Central memory CD8-positive, alpha-beta T cell (primary cell): ENCODE data around the gene CACNA2D3.

Experiments used
- ATAC-seq: fragments of 150-1000 bp; cut with Tn5 transposase; replicated peaks from 2 replicates; pipeline ENCODE4 v1.10.0; 2022; ENCODE audit warnings: mild to moderate bottlenecking, moderate FRiP score, moderate number of reproducible peaks; ENCODE audit not compliant: poor library complexity, severe bottlenecking; ENCODE audit errors: extremely low read depth
- DNase-seq, 2 donors: peaks; one replicate each; pipeline ENCODE4 v3.0.0; 2021; ENCODE audit warnings: low spot score in 2 of 2
- H3K27ac Mint-ChIP-seq: one replicate; pipeline ENCODE4 v1.8.0; 2022; ENCODE audit warnings: low read depth, mild to moderate bottlenecking, moderate library complexity, mixed read lengths
- H3K27me3 Mint-ChIP-seq: one replicate; pipeline ENCODE4 v1.8.0; 2022; ENCODE audit warnings: mixed read lengths
- H3K36me3 Mint-ChIP-seq: one replicate; pipeline ENCODE4 v1.8.0; 2022; ENCODE audit warnings: mild to moderate bottlenecking, moderate library complexity, mixed read lengths; ENCODE audit not compliant: insufficient read depth
- H3K4me1 Mint-ChIP-seq: one replicate; pipeline ENCODE4 v1.8.0; 2022; ENCODE audit warnings: mixed read lengths
- H3K4me3 Mint-ChIP-seq: one replicate; pipeline ENCODE4 v1.8.0; 2022; ENCODE audit warnings: mild to moderate bottlenecking, moderate library complexity, mixed read lengths
- H3K9me3 Mint-ChIP-seq: one replicate; pipeline ENCODE4 v1.8.0; 2022; ENCODE audit warnings: mixed read lengths

CACNA2D3 gene

GRCh38 chr3:54819946-54820345, 697.6 kb downstream of the CACNA2D3 start:
- Mint-ChIP-seq H3K9me3 (no peaks in the 10 kb centered on the region), H3K27me3 (no peaks in the 10 kb centered on the region), H3K36me3 (no peaks in the 10 kb centered on the region), H3K4me1 (no peaks in the 10 kb centered on the region), H3K27ac (no peak overlapping the region), H3K4me3 (no peak overlapping the region)
- no peak for ATAC-seq
- no peak for DNase-seq

- no peak for ATAC-seq
- no peak for DNase-seq
- no peaks in the 10 kb centered on the region for H3K36me3 Mint-ChIP-seq
- no peaks in the 10 kb centered on the region for H3K4me1 Mint-ChIP-seq
- H3K9me3 Mint-ChIP-seq = no peaks in the 10 kb centered on the region
- H3K4me3 Mint-ChIP-seq = no peak overlapping the region
- H3K27ac Mint-ChIP-seq = no peak overlapping the region
- H3K27me3 Mint-ChIP-seq = no peaks in the 10 kb centered on the region
Observed at GRCh38 chr3:54822206-54822605, 699.9 kb downstream of the CACNA2D3 start.

- H3K4me1 Mint-ChIP-seq = no peaks in the 10 kb centered on the region
- H3K4me3 Mint-ChIP-seq = no peak overlapping the region
- no peaks in the 10 kb centered on the region for H3K9me3 Mint-ChIP-seq
- DNase-seq (no peak), ATAC-seq (no peak)
- no peak overlapping the region for H3K27ac Mint-ChIP-seq
- no peaks in the 10 kb centered on the region for H3K36me3 Mint-ChIP-seq
- no peaks in the 10 kb centered on the region for H3K27me3 Mint-ChIP-seq
Observed at GRCh38 chr3:54826251-54826691, 703.9 kb downstream of the CACNA2D3 start.

GRCh38 chr3:54827056-54827687, 704.8 kb downstream of the CACNA2D3 start:
- no peaks in the 10 kb centered on the region for H3K36me3 Mint-ChIP-seq
- peaks cover 5% of the 10 kb centered on the region for H3K9me3 Mint-ChIP-seq
- no peaks in the 10 kb centered on the region for H3K27me3 Mint-ChIP-seq
- H3K4me1 Mint-ChIP-seq = no peaks in the 10 kb centered on the region
- DNase-seq (no peak), ATAC-seq (no peak)
- no peak overlapping the region for H3K27ac Mint-ChIP-seq
- no peak overlapping the region for H3K4me3 Mint-ChIP-seq

- H3K4me3 Mint-ChIP-seq = no peak overlapping the region
- H3K4me1 Mint-ChIP-seq = no peaks in the 10 kb centered on the region
- DNase-seq = no peak
- ATAC-seq = no peak
- H3K27ac Mint-ChIP-seq = no peak overlapping the region
- peaks cover 5% of the 10 kb centered on the region for H3K9me3 Mint-ChIP-seq
- H3K36me3 Mint-ChIP-seq = no peaks in the 10 kb centered on the region
- no peaks in the 10 kb centered on the region for H3K27me3 Mint-ChIP-seq
Observed at GRCh38 chr3:54827776-54828175, 705.4 kb downstream of the CACNA2D3 start.

- no peak for DNase-seq
- Mint-ChIP-seq H3K27me3 (no peaks in the 10 kb centered on the region), H3K36me3 (no peaks in the 10 kb centered on the region), H3K4me3 (no peak overlapping the region), H3K9me3 (peaks cover 11% of the 10 kb centered on the region), H3K4me1 (no peaks in the 10 kb centered on the region), H3K27ac (no peak overlapping the region)
- no peak for ATAC-seq
Observed at GRCh38 chr3:54830658-54831057, 708.3 kb downstream of the CACNA2D3 start.

- H3K4me1 Mint-ChIP-seq = no peaks in the 10 kb centered on the region
- peaks cover 11% of the 10 kb centered on the region for H3K9me3 Mint-ChIP-seq
- no peaks in the 10 kb centered on the region for H3K27me3 Mint-ChIP-seq
- H3K27ac Mint-ChIP-seq = no peak overlapping the region
- DNase-seq (no peak), ATAC-seq (no peak)
- H3K4me3 Mint-ChIP-seq = no peak overlapping the region
- H3K36me3 Mint-ChIP-seq = no peaks in the 10 kb centered on the region
Observed at GRCh38 chr3:54831112-54831511, 708.8 kb downstream of the CACNA2D3 start.

- Mint-ChIP-seq H3K4me1 (no peaks in the 10 kb centered on the region), H3K4me3 (no peak overlapping the region), H3K9me3 (peaks cover 11% of the 10 kb centered on the region)
Observed at GRCh38 chr3:54832876-54833275, 710.5 kb downstream of the CACNA2D3 start.

GRCh38 chr3:54835701-54836100, 713.3 kb downstream of the CACNA2D3 start:
- Mint-ChIP-seq H3K4me1 (no peaks in the 10 kb centered on the region), H3K4me3 (no peak overlapping the region), H3K27me3 (no peaks in the 10 kb centered on the region), H3K36me3 (no peaks in the 10 kb centered on the region), H3K27ac (no peak overlapping the region), H3K9me3 (peaks cover 11% of the 10 kb centered on the region)
- no peak for ATAC-seq
- DNase-seq = no peak

More at GRCh38 chr3:54832876-54833275, 710.5 kb downstream of the CACNA2D3 start:
- Mint-ChIP-seq H3K36me3 (no peaks in the 10 kb centered on the region), H3K27ac (no peak overlapping the region), H3K27me3 (no peaks in the 10 kb centered on the region)
- ATAC-seq (no peak), DNase-seq (no peak)

GRCh38 chr3:54836871-54837270, 714.5 kb downstream of the CACNA2D3 start:
- H3K27me3 Mint-ChIP-seq = no peaks in the 10 kb centered on the region
- peaks cover 8% of the 10 kb centered on the region for H3K9me3 Mint-ChIP-seq
- no peak overlapping the region for H3K4me3 Mint-ChIP-seq
- no peak overlapping the region for H3K27ac Mint-ChIP-seq
- ATAC-seq (no peak), DNase-seq (no peak)
- H3K4me1 Mint-ChIP-seq = no peaks in the 10 kb centered on the region
- H3K36me3 Mint-ChIP-seq = no peaks in the 10 kb centered on the region

GRCh38 chr3:54837964-54838363, 715.6 kb downstream of the CACNA2D3 start:
- ATAC-seq (no peak), DNase-seq (no peak)
- Mint-ChIP-seq H3K27ac (no peak overlapping the region), H3K36me3 (no peaks in the 10 kb centered on the region), H3K27me3 (no peaks in the 10 kb centered on the region), H3K9me3 (peaks cover 6% of the 10 kb centered on the region), H3K4me1 (no peaks in the 10 kb centered on the region), H3K4me3 (no peak overlapping the region)

GRCh38 chr3:54841471-54841870, 719.1 kb downstream of the CACNA2D3 start:
- no peaks in the 10 kb centered on the region for H3K36me3 Mint-ChIP-seq
- H3K4me3 Mint-ChIP-seq = no peak overlapping the region
- DNase-seq (no peak), ATAC-seq (no peak)
- H3K4me1 Mint-ChIP-seq = no peaks in the 10 kb centered on the region
- no peak overlapping the region for H3K27ac Mint-ChIP-seq
- H3K9me3 Mint-ChIP-seq = peaks cover 4% of the 10 kb centered on the region
- H3K27me3 Mint-ChIP-seq = no peaks in the 10 kb centered on the region

GRCh38 chr3:54843352-54843751, 721.0 kb downstream of the CACNA2D3 start:
- peaks cover 4% of the 10 kb centered on the region for H3K9me3 Mint-ChIP-seq
- DNase-seq (no peak), ATAC-seq (no peak)
- H3K27ac Mint-ChIP-seq = no peak overlapping the region
- no peaks in the 10 kb centered on the region for H3K36me3 Mint-ChIP-seq
- H3K27me3 Mint-ChIP-seq = no peaks in the 10 kb centered on the region
- H3K4me3 Mint-ChIP-seq = no peak overlapping the region
- H3K4me1 Mint-ChIP-seq = no peaks in the 10 kb centered on the region
